A549 (cell line): ENCODE results near the gene CD7.

Experiments
- CTCF ChIP-seq: fragments of >200 bp; sonication (Bioruptor Twin); formaldehyde crosslinking; IDR thresholded peaks from 3 replicates; pipeline ENCODE4 v1.5.1; 2016
- EP300 ChIP-seq, 2 experiments: fragments of >200 bp; sonication (Bioruptor Twin); formaldehyde crosslinking; IDR thresholded peaks; 2 replicates in 1 of 2; 3 replicates in 1 of 2; pipeline ENCODE4 v1.6.1; 2016 to 2017
- HDAC2 ChIP-seq: fragments of 200-600 bp; sonication (generic); IDR thresholded peaks from 2 replicates; pipeline ENCODE4 v1.6.1; 2016
- MAZ ChIP-seq: fragments of 150-350 bp; IDR thresholded peaks from 2 replicates; pipeline ENCODE4 v1.6.1; 2014; ENCODE audit warnings: antibody characterized with exemption, low read depth, low read length, borderline replicate concordance
- PBX3 ChIP-seq: IDR thresholded peaks from 2 replicates; pipeline ENCODE4 v1.6.1; 2012
- RFX5 ChIP-seq: fragments of 450-650 bp; IDR thresholded peaks from 2 replicates; pipeline ENCODE4 v1.7.1; 2014; ENCODE audit warnings: antibody characterized with exemption, mild to moderate bottlenecking, moderate library complexity
- RNF2 ChIP-seq: fragments of 200-600 bp; sonication (generic); IDR thresholded peaks from 2 replicates; pipeline ENCODE4 v1.6.1; 2016; ENCODE audit warnings: low read depth, mild to moderate bottlenecking, antibody characterized with exemption, moderate library complexity, borderline replicate concordance

GRCh38 chr17:82324566-82325285 lies 7.3 kb upstream of the CD7 start:
- TF ChIP-seq RFX5 (no peak), MAZ (no peak), CTCF (no peak), EP300 (IDR thresholded peaks at IDR 0.05) (no peak), PBX3 (no peak), RNF2 (no peak), HDAC2 (no peak)
